Measurements from ENCODE around the gene MTCP1. TPM values are rescaled to one million over a fixed set of nuclear protein-coding genes. Genes with fewer than 3 reads are reported as not detected.

The MTCP1 gene
- total RNA-seq (2021; ENCODE audit: unreplicated experiment) (49.5 TPM), Bru-seq, nascent RNA (percentile 26 among the genes with signal in this experiment), BruChase-seq, experiment 1, labeled RNA remaining after a 2-hour chase (percentile 35 among the genes with signal in this experiment), BruChase-seq, experiment 2, labeled RNA remaining after a 6-hour chase (percentile 24 among the genes with signal in this experiment)
- polyA plus RNA-seq (2012; ENCODE audit: insufficient read length) = 19.9 TPM
- long read RNA-seq, partial matches to known transcripts = 1 of 13 reads
- long read RNA-seq, other reads (novel, unspliced or antisense) = 8 of 13 reads

GRCh38 chrX:155070975-155071693 lies at the start of gene MTCP1, which contains the start of the genes BRCC3 and CMC4:
Gene MTCP1, minus strand, starts transcription at chrX:155071136. Its CDS starts 5,126 bp downstream, at chrX:155066010.
Gene BRCC3, plus strand, starts transcription at chrX:155071508. Its CDS starts 20 bp downstream, at chrX:155071528.
Gene CMC4, minus strand, starts transcription at chrX:155071136. Its CDS starts 7,113 bp downstream, at chrX:155064023.
- Histone ChIP-seq H3K36me3 (ENCODE audit: control insufficient read depth, insufficient read depth, low read length) (peaks cover 14% of the 10 kb centered on the region), H3K27me3 (ENCODE audit: control insufficient read depth, insufficient read depth, low read length) (no peaks in the 10 kb centered on the region), H3K9me3 (ENCODE audit: control insufficient read depth, insufficient read depth, low read depth, low read length) (no peaks in the 10 kb centered on the region), H3K27ac (ENCODE audit: low read length) (peak within 1 kb of the TSS; percentile 98), H3K4me3 (ENCODE audit: low read depth in 2 of 2, low read length in 2 of 2) (peak within 1 kb of the TSS; percentile 85 to 95), H3K4me1 (ENCODE audit: control insufficient read depth, insufficient read depth, low read length) (peaks cover 25% of the 10 kb centered on the region)
- ChIA-PET POLR2A (no interaction called here), CTCF (no interaction called here)
- DNase-seq (ENCODE audit: low read depth, low spot score) (no peak), ATAC-seq (peak; percentile 98)
- TF ChIP-seq CTCF (IDR thresholded peaks at IDR 0.05) (no peak), POLR2AphosphoS5 (IDR thresholded peaks at IDR 0.05; ENCODE audit: low read depth, low read length) (peak; percentile 78), SIN3A (IDR thresholded peaks at IDR 0.05; ENCODE audit: borderline replicate concordance, insufficient read depth, low read depth, low read length) (peak; percentile 74; the same call in 1 of the 2 replicates)
- intact Hi-C loops (cut with micrococcal nuclease; ENCODE audit: unreplicated experiment) = no loop called here
- BruUV-seq (replicated peaks) = no TSS peak
- in situ Hi-C loops (cut with HindIII; ENCODE audit: low pct_unique_long_range_greater_than_20kb, low sequenced_read_pairs) = no loop called here

GRCh38 chrX:155115174-155115819 lies 44.4 kb upstream of the MTCP1 start:
- H3K9me3 ChIP-seq (ENCODE audit: control insufficient read depth, insufficient read depth, low read depth, low read length) = no peaks in the 10 kb centered on the region
- no peak for TF ChIP-seq CTCF (IDR thresholded peaks at IDR 0.05)
- no peak for TF ChIP-seq REST (IDR thresholded peaks at IDR 0.05; ENCODE audit: insufficient read depth in 1 of 2, low read depth in 2 of 2, low read length in 1 of 2)
- in situ Hi-C loops (cut with HindIII; ENCODE audit: low pct_unique_long_range_greater_than_20kb, low sequenced_read_pairs) (no loop called here), intact Hi-C loops (cut with micrococcal nuclease; ENCODE audit: unreplicated experiment) (no loop called here)
- H3K27ac ChIP-seq (ENCODE audit: low read length) = no peak overlapping the region
- ChIA-PET CTCF (no interaction called here), POLR2A (no interaction called here)
- H3K4me1 ChIP-seq (ENCODE audit: control insufficient read depth, insufficient read depth, low read length) = no peaks in the 10 kb centered on the region
- H3K4me3 ChIP-seq (ENCODE audit: low read depth in 2 of 2, low read length in 2 of 2) = no peak overlapping the region
- no peak for DNase-seq (ENCODE audit: low read depth, low spot score)
- H3K27me3 ChIP-seq (ENCODE audit: control insufficient read depth, insufficient read depth, low read length) = no peaks in the 10 kb centered on the region
- no peak for ATAC-seq
- peaks cover 2% of the 10 kb centered on the region for H3K36me3 ChIP-seq (ENCODE audit: control insufficient read depth, insufficient read depth, low read length)
- BruUV-seq (replicated peaks) = no TSS peak

All from Panc1 (cell line).